Hepatic stellate cell (primary cell): ENCODE data around the gene SNTG2.

Source experiments
- DNase-seq: peaks from one replicate; pipeline ENCODE4 v3.0.0; 2011; ENCODE audit warnings: low spot score

SNTG2 gene

GRCh38 chr2:1237783-1238182 is 287.1 kb downstream of the SNTG2 start:
- no peak for DNase-seq

GRCh38 chr2:1238598-1239138 is 288.0 kb downstream of the SNTG2 start:
- no peak for DNase-seq

GRCh38 chr2:1245193-1245592 is 294.5 kb downstream of the SNTG2 start:
- DNase-seq = no peak

GRCh38 chr2:1246239-1246638 is 295.6 kb downstream of the SNTG2 start:
- DNase-seq = no peak

GRCh38 chr2:1246991-1247390 is 296.3 kb downstream of the SNTG2 start:
- DNase-seq = no peak

GRCh38 chr2:1248187-1248586 is 297.5 kb downstream of the SNTG2 start:
- DNase-seq = no peak

- no peak for DNase-seq
Measured at GRCh38 chr2:1249897-1250687, 299.4 kb downstream of the SNTG2 start.

GRCh38 chr2:1251520-1251919 is 300.9 kb downstream of the SNTG2 start:
- no peak for DNase-seq

- DNase-seq = no peak
Measured at GRCh38 chr2:1253629-1254028, 303.0 kb downstream of the SNTG2 start.

GRCh38 chr2:1254662-1255343 is 304.2 kb downstream of the SNTG2 start:
- DNase-seq = no peak

- no peak for DNase-seq
Measured at GRCh38 chr2:1256632-1257324, 306.1 kb downstream of the SNTG2 start.

GRCh38 chr2:1257334-1257733 is 306.7 kb downstream of the SNTG2 start:
- DNase-seq = no peak

- DNase-seq = no peak
Measured at GRCh38 chr2:1259746-1260145, 309.1 kb downstream of the SNTG2 start.

- no peak for DNase-seq
Measured at GRCh38 chr2:1262609-1263008, 312.0 kb downstream of the SNTG2 start.

- DNase-seq = no peak
Measured at GRCh38 chr2:1265454-1265853, 314.8 kb downstream of the SNTG2 start.

GRCh38 chr2:1266351-1266750 is 315.7 kb downstream of the SNTG2 start:
- DNase-seq = no peak

GRCh38 chr2:1268034-1268433 is 317.4 kb downstream of the SNTG2 start:
- DNase-seq = no peak

- DNase-seq = no peak
Measured at GRCh38 chr2:1269812-1270211, 319.2 kb downstream of the SNTG2 start.

- DNase-seq = no peak
Measured at GRCh38 chr2:1272835-1273234, 322.2 kb downstream of the SNTG2 start.

- no peak for DNase-seq
Measured at GRCh38 chr2:1277634-1278033, 327.0 kb downstream of the SNTG2 start.

GRCh38 chr2:1278125-1278524 is 327.5 kb downstream of the SNTG2 start:
- DNase-seq = no peak

GRCh38 chr2:1278861-1279260 is 328.2 kb downstream of the SNTG2 start:
- DNase-seq = no peak

- no peak for DNase-seq
Measured at GRCh38 chr2:1282552-1282951, 331.9 kb downstream of the SNTG2 start.
